GM13976 (cell line): ENCODE measurements around the gene SELENOW.
"Not testable (repeated sequence)": the region's sequence is repeated elsewhere in the genome, so short reads cannot be mapped to it uniquely, and the experiment has no call there.

ENCODE experiments used
- DNase-seq: peaks from one replicate; pipeline ENCODE4 v3.0.0; 2012; ENCODE audit warnings: low spot score
- in situ Hi-C: fragments of 300-500 bp; cut with MboI; formaldehyde crosslinking; loops from one replicate; pipeline ENCODE4 v1.12.0; 2022; ENCODE audit warnings: low sequenced_read_pairs, mixed read lengths, inconsistent platforms; ENCODE audit not compliant: unreplicated experiment
- TF ChIP-seq, protein P1 (sequence below): IDR thresholded peaks from 2 replicates; pipeline ENCODE4 v1.5.1; 2012; ENCODE audit warnings: borderline replicate concordance, mild to moderate bottlenecking; ENCODE audit not compliant: insufficient read depth; ENCODE audit errors: extremely low read depth, missing control alignments, control extremely low read depth

SELENOW gene

GRCh38 chr19:47767349-47767748 lies 11.2 kb upstream of the SELENOW start:
- TF ChIP-seq, protein P1, sequence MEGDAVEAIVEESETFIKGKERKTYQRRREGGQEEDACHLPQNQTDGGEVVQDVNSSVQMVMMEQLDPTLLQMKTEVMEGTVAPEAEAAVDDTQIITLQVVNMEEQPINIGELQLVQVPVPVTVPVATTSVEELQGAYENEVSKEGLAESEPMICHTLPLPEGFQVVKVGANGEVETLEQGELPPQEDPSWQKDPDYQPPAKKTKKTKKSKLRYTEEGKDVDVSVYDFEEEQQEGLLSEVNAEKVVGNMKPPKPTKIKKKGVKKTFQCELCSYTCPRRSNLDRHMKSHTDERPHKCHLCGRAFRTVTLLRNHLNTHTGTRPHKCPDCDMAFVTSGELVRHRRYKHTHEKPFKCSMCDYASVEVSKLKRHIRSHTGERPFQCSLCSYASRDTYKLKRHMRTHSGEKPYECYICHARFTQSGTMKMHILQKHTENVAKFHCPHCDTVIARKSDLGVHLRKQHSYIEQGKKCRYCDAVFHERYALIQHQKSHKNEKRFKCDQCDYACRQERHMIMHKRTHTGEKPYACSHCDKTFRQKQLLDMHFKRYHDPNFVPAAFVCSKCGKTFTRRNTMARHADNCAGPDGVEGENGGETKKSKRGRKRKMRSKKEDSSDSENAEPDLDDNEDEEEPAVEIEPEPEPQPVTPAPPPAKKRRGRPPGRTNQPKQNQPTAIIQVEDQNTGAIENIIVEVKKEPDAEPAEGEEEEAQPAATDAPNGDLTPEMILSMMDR, result no peak
- DNase-seq, result no peak
- in situ Hi-C loops, result no loop called here

GRCh38 chr19:47768604-47769003 lies 9.9 kb upstream of the SELENOW start:
- DNase-seq, result no peak
- TF ChIP-seq, protein P1, result no peak

DNA sequence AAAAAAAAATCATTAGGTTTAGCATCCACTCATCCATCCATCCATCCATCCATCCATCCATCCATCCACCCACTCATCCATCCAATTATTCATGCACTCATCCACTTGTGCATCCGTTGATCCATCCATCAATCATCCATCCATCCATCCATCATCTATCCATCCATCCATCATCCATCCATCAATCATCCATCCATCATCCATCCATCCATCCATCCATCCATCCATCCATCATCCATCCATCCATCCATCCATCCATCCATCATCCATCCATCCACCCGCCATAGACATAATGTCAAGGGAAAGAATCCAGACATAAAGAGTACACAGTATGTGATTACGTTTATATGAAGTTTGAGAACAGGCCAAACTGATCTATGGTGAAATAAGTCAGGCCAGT lies 9.0 kb upstream of the SELENOW start:
- TF ChIP-seq, protein P1, result no peak
- no peak for DNase-seq
- in situ Hi-C loops, result no loop called here

More at GRCh38 chr19:47768604-47769003, 9.9 kb upstream of the SELENOW start:
- in situ Hi-C loops, result no loop called here

DNA sequence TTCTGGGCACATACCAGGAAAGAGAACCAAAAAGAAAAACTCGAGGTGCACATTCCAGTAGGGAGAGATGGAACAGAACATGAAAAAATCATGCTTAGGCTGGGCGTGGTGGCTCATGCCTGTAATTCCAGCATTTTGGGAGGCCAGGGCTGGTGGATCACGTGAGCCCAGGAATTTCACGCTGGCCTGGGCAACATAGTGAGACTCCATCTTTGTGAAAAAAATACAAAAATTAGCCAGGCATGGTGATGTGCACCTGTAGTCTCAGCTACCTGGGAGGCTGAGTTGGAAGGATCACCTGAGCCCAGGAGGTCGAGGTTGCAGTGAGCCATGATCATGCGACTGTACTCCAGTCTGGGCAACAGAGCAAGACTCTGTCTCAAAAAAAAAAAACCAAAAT lies 7.2 kb upstream of the SELENOW start:
- in situ Hi-C loops, DNase-seq: not testable (repeated sequence)

GRCh38 chr19:47776568-47776967 lies 1.9 kb upstream of the SELENOW start:
- no peak for DNase-seq
- TF ChIP-seq, protein P1, result no peak
- in situ Hi-C loops, result no loop called here

GRCh38 chr19:47777245-47778048 lies 1.1 kb upstream of the SELENOW start:
- in situ Hi-C loops, DNase-seq: not testable (repeated sequence)

- TF ChIP-seq, protein P1, result no peak
- in situ Hi-C loops, result no loop called here
- no peak for DNase-seq
Measured at GRCh38 chr19:47778954-47779351, 450 bp downstream of the SELENOW start.
